ENCODE data around the gene C16orf74. TPM values are rescaled to one million over a fixed set of nuclear protein-coding genes. Genes with fewer than 3 reads are reported as not detected.

Gene C16orf74
- total RNA-seq, 2 donors from 2014 or later = 0.83 to 1.0 TPM

- intact Hi-C loops (cut with DNase I) = no loop called here
- no peak for DNase-seq (ENCODE audit: low spot score)
Observed at GRCh38 chr16:85706449-85707034, 44.4 kb downstream of the C16orf74 start.

DNA sequence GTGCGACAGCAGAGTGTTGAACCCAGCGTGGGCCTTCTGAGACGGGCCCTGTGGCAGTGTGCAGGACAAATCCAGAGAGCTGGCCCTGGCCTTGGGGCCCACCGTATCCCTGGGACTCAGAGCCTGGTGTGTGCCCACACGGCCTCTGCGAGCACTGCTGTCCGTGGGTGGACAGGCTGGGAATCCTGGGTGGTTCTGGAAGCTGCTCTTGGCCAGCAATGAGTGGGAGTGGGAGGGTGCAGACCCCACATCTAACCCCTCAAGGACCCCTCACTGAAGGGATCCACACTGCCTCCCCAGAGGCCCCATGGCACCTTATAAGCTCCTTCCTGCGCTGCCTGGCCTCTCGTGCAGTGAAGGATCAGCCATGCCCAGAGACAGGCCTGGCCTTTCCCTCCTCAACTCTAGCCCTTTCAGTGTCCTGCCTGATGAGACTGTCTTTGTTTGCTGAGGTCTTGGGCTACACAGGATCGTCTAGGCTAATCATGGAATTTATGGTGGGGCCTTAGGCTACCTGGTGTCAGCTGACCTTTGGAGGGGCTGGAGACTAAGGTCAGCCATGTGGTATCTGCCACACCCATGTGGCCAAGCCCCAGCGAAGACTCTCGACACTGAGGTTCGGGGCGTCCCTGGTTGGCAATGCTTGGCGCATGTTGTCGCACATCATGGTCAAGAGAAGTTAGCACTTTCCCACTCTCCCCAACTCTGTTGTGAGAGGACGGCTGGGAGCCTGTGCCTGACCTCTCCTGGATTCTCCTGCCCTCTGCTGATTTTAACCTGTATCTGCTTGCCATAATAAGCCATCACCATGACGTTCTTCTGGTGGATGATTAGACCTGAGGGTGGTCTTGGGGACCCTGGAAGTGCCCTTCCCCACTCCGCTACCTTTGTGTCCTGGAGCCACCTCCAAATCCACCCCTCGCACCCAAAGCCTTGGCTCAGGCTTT lies 45.7 kb downstream of the C16orf74 start:
- no peak for DNase-seq (ENCODE audit: low spot score)
- intact Hi-C loops (cut with DNase I) = loop anchor here in 1 of 2 donors (1.0 kb wide), 1 partner anchor 25 kb away; no protein-coding TSS in a partner anchor

- DNase-seq (ENCODE audit: low spot score) = no peak
- intact Hi-C loops (cut with DNase I) = loop anchor here in 1 of 2 donors (1.0 kb wide), 1 partner anchor 24 kb away; no protein-coding TSS in a partner anchor
Observed at GRCh38 chr16:85704011-85704410, 46.9 kb downstream of the C16orf74 start.

GRCh38 chr16:85699628-85700027 lies 51.3 kb downstream of the C16orf74 start:
- intact Hi-C loops (cut with DNase I) = no loop called here
- DNase-seq (ENCODE audit: low spot score) = no peak

DNA sequence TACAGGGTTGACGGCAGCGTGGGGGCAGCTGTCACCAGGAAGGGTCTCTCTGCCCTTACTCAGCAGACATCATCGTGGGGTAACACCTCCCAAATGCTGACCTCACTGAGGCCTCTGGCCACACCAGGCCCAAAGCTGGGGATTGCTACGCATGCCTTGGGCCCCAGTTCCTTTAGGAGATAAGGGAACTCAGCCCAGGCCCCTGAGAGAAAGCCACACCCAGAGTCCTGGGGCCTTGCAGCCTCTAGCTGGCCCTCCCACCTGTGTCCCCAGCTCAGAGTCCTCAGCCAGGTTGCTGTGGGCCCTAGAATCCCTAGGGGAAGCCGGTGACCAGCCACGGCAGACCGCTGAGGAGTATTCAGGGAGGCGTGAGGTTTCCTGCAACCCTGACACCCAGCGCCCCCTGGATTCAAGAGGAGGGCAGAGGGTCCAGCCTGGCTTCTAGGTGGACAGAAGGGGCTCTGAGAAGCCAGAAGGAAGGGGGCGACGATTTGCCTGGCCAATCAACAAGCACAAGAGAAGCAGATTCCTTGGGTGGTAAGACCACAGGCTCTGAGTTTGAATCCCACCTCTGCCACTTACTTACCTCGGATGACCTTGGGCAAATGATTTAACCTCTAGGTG lies 51.8 kb downstream of the C16orf74 start:
- intact Hi-C loops (cut with DNase I) = no loop called here
- DNase-seq (ENCODE audit: low spot score) = no peak

DNA sequence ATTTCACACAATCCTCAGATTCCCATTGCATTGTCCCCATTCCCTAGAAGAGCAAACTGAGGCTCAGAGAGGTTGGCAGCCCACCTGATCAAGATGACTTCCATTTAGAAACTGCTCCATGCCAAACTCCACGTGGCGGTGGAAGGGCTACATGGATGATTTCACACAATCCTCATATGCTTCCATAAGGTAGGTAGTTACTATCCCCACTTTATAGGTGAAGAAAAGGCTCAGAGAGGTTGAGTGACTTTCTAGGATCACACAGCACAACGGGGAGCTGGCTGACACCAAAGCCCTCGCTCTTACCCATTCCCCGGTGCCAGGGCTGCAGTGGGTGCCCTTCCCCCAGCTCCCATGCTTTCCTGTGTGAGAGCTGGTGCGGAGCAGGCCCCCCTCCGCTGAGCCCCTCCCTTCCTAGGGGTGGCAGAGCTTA lies 52.4 kb downstream of the C16orf74 start:
- intact Hi-C loops (cut with DNase I) = no loop called here
- DNase-seq (ENCODE audit: low spot score) = no peak

- DNase-seq (ENCODE audit: low spot score) = no peak
- intact Hi-C loops (cut with DNase I) = no loop called here
Observed at GRCh38 chr16:85697431-85697830, 53.5 kb downstream of the C16orf74 start.

- intact Hi-C loops (cut with DNase I) = no loop called here
- no peak for DNase-seq (ENCODE audit: low spot score)
Observed at GRCh38 chr16:85696781-85697180, 54.1 kb downstream of the C16orf74 start.

DNA sequence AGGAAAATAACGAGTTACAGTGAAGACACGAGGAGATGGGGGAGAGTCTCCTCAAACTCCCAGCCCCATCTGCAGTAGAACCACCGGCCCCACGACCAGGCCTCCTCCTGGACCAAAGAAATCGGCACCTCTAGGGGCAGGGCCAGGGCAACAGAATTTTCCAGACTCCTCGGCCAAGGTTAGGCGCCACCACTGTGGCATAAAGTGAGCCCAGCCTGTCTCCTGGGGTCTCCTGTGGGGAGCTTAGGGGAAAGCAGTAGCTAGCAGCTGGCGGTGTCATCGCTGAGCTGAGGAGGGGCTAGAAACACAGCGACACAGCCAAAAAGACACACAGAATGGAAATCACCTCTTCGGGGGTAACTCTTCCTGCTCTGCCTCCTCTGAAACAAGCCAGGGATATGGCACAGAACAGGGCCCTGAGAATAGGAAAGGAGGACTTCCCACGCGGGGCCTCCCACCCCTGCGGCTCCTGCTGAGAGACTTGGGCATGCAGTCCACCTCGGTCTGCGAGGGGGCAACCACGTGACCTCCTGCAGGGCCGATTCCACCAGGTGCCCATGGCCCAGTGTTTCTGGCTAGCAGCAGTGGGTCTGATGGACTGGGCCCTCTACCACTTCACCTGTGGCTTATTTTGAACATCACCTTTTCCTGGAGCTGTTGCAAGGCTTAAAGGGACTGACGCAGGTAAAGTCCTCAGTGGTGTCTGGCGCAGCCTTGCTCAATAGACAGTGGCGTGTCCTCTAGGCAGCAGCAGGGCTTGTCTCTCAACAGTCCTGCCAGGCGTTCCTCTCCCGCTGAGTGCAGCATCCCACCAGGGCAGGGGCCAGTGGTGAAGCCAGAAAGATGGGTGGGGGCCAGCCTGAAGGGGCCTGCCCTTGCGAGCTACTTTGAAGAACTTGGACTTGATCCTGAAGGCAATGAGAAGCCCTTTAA lies 55.4 kb downstream of the C16orf74 start:
- intact Hi-C loops (cut with DNase I) = no loop called here
- no peak for DNase-seq (ENCODE audit: low spot score)

DNA sequence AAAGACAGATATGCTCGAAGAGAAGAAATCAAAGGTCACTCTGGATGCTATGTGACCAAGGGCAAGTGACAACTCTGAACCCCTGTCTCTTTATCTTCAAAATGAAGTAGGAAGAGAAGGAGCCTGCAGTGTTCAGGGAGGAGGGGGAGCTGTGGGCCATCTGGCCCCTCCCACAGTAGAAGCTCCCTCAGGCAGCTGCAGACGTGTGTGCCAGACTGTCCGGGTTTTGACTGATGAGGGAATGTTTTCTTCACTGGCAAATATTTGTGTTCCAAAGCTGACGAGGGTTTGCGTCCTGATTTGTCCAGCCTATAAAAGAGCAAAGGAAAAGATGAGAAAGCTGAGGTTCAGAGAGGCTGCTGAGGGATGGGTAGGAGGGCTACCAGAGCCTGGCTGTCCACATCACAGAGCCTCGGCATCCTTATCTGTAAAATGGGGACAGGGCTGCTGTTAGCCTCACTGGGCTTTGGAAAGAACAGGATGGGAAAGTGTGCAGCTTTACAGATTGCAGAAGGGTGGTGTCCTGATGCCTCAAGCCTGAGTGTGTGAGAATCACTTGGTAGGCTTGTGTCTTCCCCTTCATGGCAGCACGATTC lies 60.3 kb downstream of the C16orf74 start:
- DNase-seq (ENCODE audit: low spot score) = no peak

GRCh38 chr16:85689950-85690320 lies 61.0 kb downstream of the C16orf74 start:
- intact Hi-C loops (cut with DNase I) = no loop called here
- DNase-seq (ENCODE audit: low spot score) = no peak

More for the DNA sequence above, 60.3 kb downstream of the C16orf74 start:
- intact Hi-C loops (cut with DNase I) = no loop called here

DNA sequence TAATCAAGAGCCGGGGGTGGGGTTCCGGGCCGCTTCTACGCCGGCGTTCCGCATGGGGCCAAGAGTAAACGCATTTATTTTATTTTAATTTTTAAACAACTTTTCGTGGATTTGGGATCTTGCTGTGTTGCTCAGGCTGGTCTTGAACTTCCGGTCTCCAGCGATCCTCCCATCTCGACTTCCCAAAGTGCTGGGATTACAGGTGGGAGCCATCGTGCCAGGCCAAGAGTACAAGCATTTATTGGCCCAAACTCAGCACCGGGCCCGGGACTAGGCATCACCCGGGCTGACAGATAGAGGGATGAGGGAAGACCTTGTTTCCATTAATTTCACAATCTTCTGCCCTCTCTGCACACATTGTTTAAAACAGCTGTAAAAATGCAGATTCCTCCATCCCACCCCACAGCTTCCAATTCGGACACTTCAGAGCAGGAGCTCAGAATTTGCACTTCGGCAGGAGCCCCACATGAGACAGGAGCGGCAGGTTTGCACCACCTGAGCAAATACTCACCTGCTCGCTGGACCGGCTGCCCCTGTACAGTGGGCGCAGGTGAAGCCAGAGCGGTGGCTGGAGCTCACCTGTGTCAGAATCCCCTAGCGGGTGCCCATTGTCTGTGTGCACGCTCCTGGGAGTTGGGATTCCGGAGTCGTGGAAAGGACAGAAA lies 61.5 kb downstream of the C16orf74 start:
- intact Hi-C loops (cut with DNase I) = no loop called here
- no peak for DNase-seq (ENCODE audit: low spot score)

GRCh38 chr16:85688586-85689284 lies 62.2 kb downstream of the C16orf74 start, which contains the start of gene GINS2:
Gene GINS2 (minus strand): TSS chr16:85688954. CDS start chr16:85688898, 56 bp downstream.
- intact Hi-C loops (cut with DNase I) = no loop called here
- peak; percentile 96 for DNase-seq (ENCODE audit: low spot score)

GRCh38 chr16:85687651-85688471 lies 63.0 kb downstream of the C16orf74 start:
- no peak for DNase-seq (ENCODE audit: low spot score)
- intact Hi-C loops (cut with DNase I) = no loop called here

DNA sequence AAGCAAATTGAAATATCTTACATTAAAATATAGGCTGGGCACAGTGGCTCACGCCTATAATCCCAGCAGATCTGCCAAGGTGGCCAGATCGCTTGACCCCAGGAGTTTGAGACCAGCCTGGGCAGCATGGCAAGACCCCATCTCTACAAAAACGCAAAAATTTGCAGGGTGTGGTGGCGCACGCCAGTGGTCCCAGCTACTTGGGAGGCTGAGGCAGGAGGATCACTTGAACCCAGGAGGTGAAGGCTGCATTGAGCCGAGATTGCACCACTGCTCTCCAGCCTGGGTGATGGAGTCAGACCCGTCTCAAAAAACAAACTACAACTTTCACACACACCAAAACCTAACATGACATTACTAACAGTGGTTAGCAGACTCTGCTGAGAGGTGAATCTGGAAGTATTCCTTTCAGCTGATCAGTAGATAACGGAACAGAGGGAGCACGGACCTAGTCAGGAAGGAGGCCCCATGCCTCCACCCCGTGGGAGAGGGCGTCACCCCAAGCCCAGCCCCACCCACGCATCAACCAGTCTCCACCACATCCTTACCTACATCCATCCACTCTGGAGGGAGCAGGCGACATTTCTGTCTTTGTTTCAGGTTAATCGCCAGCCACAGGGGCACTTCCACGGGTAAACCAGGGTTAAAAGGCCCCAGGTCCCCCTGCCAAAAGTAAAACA lies 63.8 kb downstream of the C16orf74 start:
- intact Hi-C loops (cut with DNase I) = no loop called here
- DNase-seq (ENCODE audit: low spot score) = no peak

DNA sequence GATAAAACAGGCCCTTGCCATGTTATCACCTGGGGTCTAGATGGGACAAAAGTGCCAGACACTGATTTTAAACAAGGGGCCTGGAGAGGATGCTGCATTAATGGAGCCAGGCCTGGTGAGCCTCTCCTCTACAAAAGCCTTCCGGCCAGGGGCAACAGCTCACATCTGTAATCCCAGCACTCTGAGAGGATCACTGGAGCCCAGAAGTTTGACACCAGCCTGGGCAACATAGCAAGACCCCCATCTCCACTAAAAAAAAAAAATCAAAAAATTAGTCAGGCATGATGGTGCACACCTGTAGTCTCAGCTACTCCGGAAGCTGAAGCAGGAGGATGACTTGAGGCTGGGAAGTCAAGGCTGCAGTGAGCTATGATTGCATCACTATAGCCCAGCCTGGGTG lies 65.6 kb downstream of the C16orf74 start:
- DNase-seq (ENCODE audit: low spot score) = no peak
- intact Hi-C loops (cut with DNase I) = no loop called here

Measured in posterior vena cava (tissue), 2 donors.